Keratinocyte (primary cell): ENCODE measurements around the gene FAM107B. TPM values are rescaled to one million over a fixed set of nuclear protein-coding genes. Genes with fewer than 3 reads are reported as not detected.

Experiments used
- DNase-seq: peaks from one replicate; pipeline ENCODE4 v3.0.0-alpha.2; 2011; ENCODE audit warnings: low read depth, missing footprints, low spot score
- FAIRE-seq: peaks from 2 replicates; lab custom pipeline; 2011; peaks lifted over from hg19 to GRCh38; lab: Jason Lieb, UNC
- H2AFZ ChIP-seq: 2 replicates; pipeline ENCODE4 v1.6.0; 2012; ENCODE audit warnings: low read length, control low read depth, inconsistent platforms; ENCODE audit not compliant: control insufficient read depth
- H3K27ac ChIP-seq: 2 replicates; pipeline ENCODE4 v1.5.1; 2011; ENCODE audit warnings: low read length; ENCODE audit not compliant: control insufficient read depth, insufficient read depth
- H3K27me3 ChIP-seq: 3 replicates; pipeline ENCODE4 v1.6.0; 2011; ENCODE audit warnings: low read length; ENCODE audit not compliant: control insufficient read depth, insufficient read depth; ENCODE audit errors: extremely low read depth
- H3K36me3 ChIP-seq, 2 experiments: 2 replicates in 1 of 2; 3 replicates in 1 of 2; pipeline ENCODE4 v1.5.1; 2011; ENCODE audit warnings: low read length in 2 of 2, mild to moderate bottlenecking in 1 of 2; ENCODE audit not compliant: control insufficient read depth in 2 of 2, insufficient read depth in 2 of 2; ENCODE audit errors: extremely low read depth in 1 of 2
- H3K4me1 ChIP-seq: 3 replicates; pipeline ENCODE4 v1.5.1; 2011; ENCODE audit warnings: low read length; ENCODE audit not compliant: control insufficient read depth, insufficient read depth; ENCODE audit errors: extremely low read depth
- H3K4me2 ChIP-seq: 3 replicates; pipeline ENCODE4 v1.6.0; 2011; ENCODE audit warnings: low read depth, low read length; ENCODE audit not compliant: control insufficient read depth, insufficient read depth; ENCODE audit errors: extremely low read depth
- H3K4me3 ChIP-seq, 3 experiments: fragments of 200-600 bp in 1 of 3; sonication (generic) in 1 of 3; 2 replicates in 2 of 3; 3 replicates in 1 of 3; pipeline ENCODE4 v1.5.1; 2011 to 2016; ENCODE audit warnings: low read length in 3 of 3, mild to moderate bottlenecking in 3 of 3, control low read depth in 2 of 3, inconsistent platforms in 1 of 3, low read depth in 1 of 3, mixed read lengths in 1 of 3, mixed run types in 1 of 3, moderate library complexity in 1 of 3; ENCODE audit not compliant: control insufficient read depth in 2 of 3, insufficient read depth in 2 of 3; ENCODE audit errors: extremely low read depth in 1 of 3
- H3K79me2 ChIP-seq: 2 replicates; pipeline ENCODE4 v1.6.0; 2012; ENCODE audit warnings: low read length; ENCODE audit not compliant: control insufficient read depth, insufficient read depth
- H3K9ac ChIP-seq: 3 replicates; pipeline ENCODE4 v1.6.0; 2011; ENCODE audit warnings: low read length; ENCODE audit not compliant: control insufficient read depth, insufficient read depth; ENCODE audit errors: extremely low read depth
- H3K9me1 ChIP-seq: 3 replicates; pipeline ENCODE4 v1.6.0; 2011; ENCODE audit warnings: low read length; ENCODE audit not compliant: control insufficient read depth, insufficient read depth; ENCODE audit errors: extremely low read depth
- H3K9me3 ChIP-seq: 2 replicates; pipeline ENCODE4 v1.5.1; 2012; ENCODE audit warnings: low read depth, low read length; ENCODE audit not compliant: control insufficient read depth
- H4K20me1 ChIP-seq: 3 replicates; pipeline ENCODE4 v1.6.0; 2011; ENCODE audit warnings: low read length; ENCODE audit not compliant: control insufficient read depth, insufficient read depth; ENCODE audit errors: extremely low read depth
- CTCF ChIP-seq, 3 experiments: IDR thresholded peaks in 1 of 3; conservative IDR thresholded peaks in 1 of 3; optimal IDR thresholded peaks in 1 of 3; 2 replicates in 2 of 3; 3 replicates in 1 of 3; pipeline versions ENCODE3 to v1.5.1; 2011; ENCODE audit warnings: low read length in 3 of 3, mild to moderate bottlenecking in 3 of 3, moderate library complexity in 2 of 3, control low read depth in 1 of 3, inconsistent platforms in 1 of 3; ENCODE audit not compliant: insufficient read depth in 2 of 3; ENCODE audit errors: extremely low read depth in 1 of 3
- EZH2 ChIP-seq: IDR thresholded peaks from one replicate; pipeline ENCODE4 v1.6.1; 2012; ENCODE audit warnings: inconsistent platforms, mild to moderate bottlenecking, low read length, moderate library complexity
- dilution Hi-C: fragments of 300-500 bp; cut with MboI; formaldehyde crosslinking; loops from one replicate; pipeline ENCODE4 v1.7.0; 2020; ENCODE audit warnings: low sequenced_read_pairs; ENCODE audit not compliant: extremely low pct_ligation_motif_present
- polyA plus RNA-seq, 5 experiments: library from polyadenylated mRNA; depleted of rRNA in 3 of 5; stranded (reverse) in 3 of 5; stranded (forward) in 1 of 5; unstranded in 1 of 5; fragments of >200 nt; gene quantifications; 1 replicate in 1 of 5; 2 replicates in 3 of 5; 3 replicates in 1 of 5; pipeline versions ENCODE4 v1.2.1 to v1.2.3, GENCODE V29; 2011 to 2012; ENCODE audit warnings: missing spikeins in 2 of 5, low read depth in 1 of 5, low replicate concordance in 1 of 5

FAM107B gene
- polyA plus RNA-seq, 1 donor (not counting 4 experiments of a cell fraction or from before 2014, with no cell fraction given), result 8.7 TPM

GRCh38 chr10:14567421-14567820 lies 207.3 kb downstream of the FAM107B start:
- Histone ChIP-seq H3K27me3 (no peaks in the 10 kb centered on the region), H3K4me2 (no peak overlapping the region), H3K9me3 (no peaks in the 10 kb centered on the region), H3K9ac (no peak overlapping the region), H3K4me1 (peaks cover 20% of the 10 kb centered on the region), H3K36me3 (peaks cover 0 to 3% of the 10 kb centered on the region in 2 experiments), H4K20me1 (no peaks in the 10 kb centered on the region), H3K27ac (no peak overlapping the region), H3K4me3 (no peak overlapping the region), H3K9me1 (peaks cover 2% of the 10 kb centered on the region), H2AFZ (no peak overlapping the region), H3K79me2 (peaks cover 11% of the 10 kb centered on the region)
- TF ChIP-seq EZH2 (no peak), CTCF (optimal IDR thresholded peaks at IDR 0.05 in 1 of 3, IDR thresholded peaks at IDR 0.05 in 1 of 3, conservative IDR thresholded peaks at IDR 0.05 in 1 of 3; ENCODE audit: extremely low read depth in 1 of 3, insufficient read depth in 2 of 3, low read length in 3 of 3) (no peak)
- dilution Hi-C loops, result no loop called here
- FAIRE-seq (no peak), DNase-seq (no peak)

- DNase-seq, result no peak
- H3K9ac ChIP-seq, result no peak overlapping the region
- dilution Hi-C loops, result no loop called here
- no peak overlapping the region for H3K27ac ChIP-seq
- H3K27me3 ChIP-seq, result no peaks in the 10 kb centered on the region
- no peaks in the 10 kb centered on the region for H4K20me1 ChIP-seq
- H2AFZ ChIP-seq, result no peak overlapping the region
- H3K9me3 ChIP-seq, result no peaks in the 10 kb centered on the region
- H3K79me2 ChIP-seq, result peaks cover 4% of the 10 kb centered on the region
- peaks cover 2% of the 10 kb centered on the region for H3K9me1 ChIP-seq
- no peak for TF ChIP-seq EZH2
- H3K36me3 ChIP-seq, result peaks cover 0 to 3% of the 10 kb centered on the region in 2 experiments
- peaks cover 16% of the 10 kb centered on the region for H3K4me1 ChIP-seq
- no peak overlapping the region for H3K4me3 ChIP-seq
- no peak overlapping the region for H3K4me2 ChIP-seq
- no peak for FAIRE-seq
Measured at GRCh38 chr10:14566498-14566897, 208.2 kb downstream of the FAM107B start.

GRCh38 chr10:14565199-14565598 lies 209.5 kb downstream of the FAM107B start:
- H3K36me3 ChIP-seq, result peaks cover 0 to 3% of the 10 kb centered on the region in 2 experiments
- no peak for TF ChIP-seq EZH2
- TF ChIP-seq CTCF (optimal IDR thresholded peaks at IDR 0.05 in 1 of 3, IDR thresholded peaks at IDR 0.05 in 1 of 3, conservative IDR thresholded peaks at IDR 0.05 in 1 of 3; ENCODE audit: extremely low read depth in 1 of 3, insufficient read depth in 2 of 3, low read length in 3 of 3), result no peak
- peaks cover 16% of the 10 kb centered on the region for H3K4me1 ChIP-seq
- no peak overlapping the region for H3K9ac ChIP-seq
- no peak overlapping the region for H2AFZ ChIP-seq
- no peak overlapping the region for H3K4me2 ChIP-seq
- no peak overlapping the region for H3K27ac ChIP-seq
- H3K79me2 ChIP-seq, result peaks cover 7% of the 10 kb centered on the region
- dilution Hi-C loops, result no loop called here
- no peak for DNase-seq
- H4K20me1 ChIP-seq, result no peaks in the 10 kb centered on the region
- H3K9me1 ChIP-seq, result no peaks in the 10 kb centered on the region
- no peak overlapping the region for H3K4me3 ChIP-seq
- no peaks in the 10 kb centered on the region for H3K27me3 ChIP-seq
- FAIRE-seq, result peak; percentile 44
- no peaks in the 10 kb centered on the region for H3K9me3 ChIP-seq
